K562 (cell line): ENCODE results near the gene ATXN7L2. TPM values are rescaled to one million over a fixed set of nuclear protein-coding genes. Genes with fewer than 3 reads are reported as not detected.

ENCODE experiments used
- E2F5 ChIP-seq: sonication (generic); formaldehyde crosslinking; IDR thresholded peaks from 2 replicates; pipeline ENCODE4 v1.8.0; 2022; ENCODE audit warnings: mild to moderate bottlenecking, missing genetic modification reagents
- E2F8 ChIP-seq: fragments of 450-650 bp; IDR thresholded peaks from 2 replicates; pipeline ENCODE4 v1.7.1; 2018; ENCODE audit warnings: mild to moderate bottlenecking, low read depth; ENCODE audit not compliant: partially characterized antibody
- ELK1 ChIP-seq: sonication (generic); formaldehyde crosslinking; IDR thresholded peaks from 2 replicates; pipeline ENCODE4 v1.8.1; 2022; ENCODE audit warnings: missing genetic modification reagents
- EP400 ChIP-seq: fragments of 450-650 bp; IDR thresholded peaks from 2 replicates; pipeline ENCODE4 v1.6.1; 2017; ENCODE audit warnings: antibody characterized with exemption, mild to moderate bottlenecking, moderate library complexity
- FOSL1 ChIP-seq: fragments of 200-800 bp; sonication (Bioruptor generic); conservative IDR thresholded peaks from 2 replicates; pipeline ENCODE4 v1.6.1; 2016; ENCODE audit warnings: missing genetic modification characterization, missing compliant biosample characterization
- GMEB1 ChIP-seq: fragments of 250-450 bp; sonication (Bioruptor Pico); IDR thresholded peaks from 2 replicates; pipeline ENCODE4 v1.4.0; 2020; ENCODE audit warnings: mild to moderate bottlenecking
- HBP1 ChIP-seq: fragments of 450-650 bp; formaldehyde crosslinking; IDR thresholded peaks from 2 replicates; pipeline ENCODE4 v1.4.0; 2022; ENCODE audit warnings: missing genetic modification characterization
- MED1 ChIP-seq: sonication (generic); formaldehyde crosslinking; IDR thresholded peaks from 2 replicates; pipeline ENCODE4 v1.8.1; 2023; ENCODE audit warnings: missing genetic modification reagents, borderline replicate concordance
- MNT ChIP-seq, 2 experiments: fragments of 450-650 bp; conservative IDR thresholded peaks; 2 replicates each; pipeline ENCODE4 v1.6.1; 2017; ENCODE audit warnings: mild to moderate bottlenecking in 2 of 2, moderate library complexity in 2 of 2
- NFRKB ChIP-seq: fragments of 450-650 bp; IDR thresholded peaks from 2 replicates; pipeline ENCODE4 v1.6.1; 2016; ENCODE audit warnings: low read depth
- NRF1 ChIP-seq, 2 experiments: fragments of 450-650 bp; IDR thresholded peaks in 1 of 2; conservative IDR thresholded peaks in 1 of 2; 2 replicates each; pipeline ENCODE4 v1.6.1; 2014; ENCODE audit warnings: mild to moderate bottlenecking in 2 of 2
- PHF20 ChIP-seq: fragments of 450-650 bp; IDR thresholded peaks from 2 replicates; pipeline ENCODE4 v1.6.1; 2018; ENCODE audit not compliant: partially characterized antibody
- POLR2AphosphoS5 ChIP-seq: IDR thresholded peaks from 2 replicates; pipeline ENCODE4 v1.6.1; 2011; ENCODE audit warnings: mild to moderate bottlenecking, low read depth, low read length, moderate library complexity; ENCODE audit not compliant: control insufficient read depth, insufficient read depth
- RB1 ChIP-seq: fragments of 450-650 bp; IDR thresholded peaks from 2 replicates; pipeline ENCODE4 v1.6.1; 2017; ENCODE audit warnings: low read depth, mild to moderate bottlenecking
- ZBTB7A ChIP-seq: IDR thresholded peaks from 2 replicates; pipeline ENCODE4 v1.6.1; 2011; ENCODE audit warnings: low read depth, mild to moderate bottlenecking, low read length, moderate library complexity, borderline replicate concordance; ENCODE audit not compliant: control insufficient read depth
- ZC3H11A ChIP-seq: IDR thresholded peaks from 2 replicates; pipeline ENCODE4 v1.6.1; 2012; ENCODE audit warnings: low read depth, low read length, improper control_type of control experiment
- ZFX ChIP-seq: sonication (generic); formaldehyde crosslinking; IDR thresholded peaks from 2 replicates; pipeline ENCODE4 v1.8.0; 2022; ENCODE audit warnings: mild to moderate bottlenecking, missing genetic modification reagents, moderate library complexity
- polyA plus RNA-seq, 8 experiments: library from polyadenylated mRNA; depleted of rRNA in 4 of 8; stranded (reverse) in 5 of 8; unstranded in 3 of 8; fragments of >200 nt; fragmentation: Nextera tagmentation in 2 of 8; fragmentation: Illumina TruSeq in 1 of 8; extraction: Ambion mirVana in 2 of 8; extraction: Trizol in 1 of 8; gene quantifications; 2 replicates each; pipeline versions ENCODE4 v1.2.1 to v1.2.3, GENCODE V29; 2011 to 2014; ENCODE audit warnings: inconsistent platforms in 1 of 8, missing spikeins in 1 of 8
- total RNA-seq, 7 experiments: library from RNA; depleted of rRNA in 6 of 7; stranded (reverse); fragments of >200 nt in 6 of 7; fragmentation: Illumina TruSeq in 2 of 7; extraction: Trizol in 2 of 7; gene quantifications; 2 replicates each; pipeline versions ENCODE4 v1.2.1 to v1.2.3, GENCODE V29; 2011 to 2021; ENCODE audit warnings: low replicate concordance in 1 of 7

The ATXN7L2 gene
- total and polyA plus RNA-seq, 9 of the 15 experiments (the other 6 are each of a cell fraction or from before 2014, with no cell fraction given): 0.21 to 10.4 (median 5.8) TPM

GRCh38 chr1:109493805-109494539 lies 10.3 kb downstream of the ATXN7L2 start, which contains the start of gene CYB561D1 (continued):
- TF ChIP-seq MED1 (CRISPR knock-in tag) (0 out of 2 replicates have a peak, but pooled peaks have one; percentile 29), HBP1 (CRISPR knock-in tag) (peak; percentile 62; the same call in 1 of the 2 replicates), NRF1 (conservative IDR thresholded peaks at IDR 0.05 in 1 of 2, IDR thresholded peaks at IDR 0.05 in 1 of 2) (peak; percentile 41 to 56), EP400 (peak; percentile 87), FOSL1 (tag) (0 out of 2 replicates have a peak, but pooled peaks have one; percentile 26), ZBTB7A (peak; percentile 49; the same call in 1 of the 2 replicates), MNT (conservative IDR thresholded peaks at IDR 0.05) (peak; percentile 90 to 97), PHF20 (peak; percentile 97), E2F8 (peak; percentile 92), ZC3H11A (no peak), NFRKB (no peak), GMEB1 (CRISPR knock-in tag) (peak; percentile 74), ELK1 (CRISPR knock-in tag) (no peak), E2F5 (no peak; the same call in 1 of the 2 replicates), ZFX (CRISPR knock-in tag) (peak; percentile 79), RB1 (peak; percentile 99), POLR2AphosphoS5 (peak; percentile 74)
